Measurements from ENCODE around the gene CACNA1D.

CACNA1D gene

GRCh38 chr3:53813229-53813628 is 318.8 kb downstream of the CACNA1D start:
- no peak for DNase-seq

GRCh38 chr3:53813876-53814275 is 319.5 kb downstream of the CACNA1D start:
- no peak for DNase-seq

- DNase-seq, result no peak
These were observed 320.7 kb downstream of the CACNA1D start for GRCh38 chr3:53815067-53815466.

- DNase-seq, result no peak
These were observed 321.2 kb downstream of the CACNA1D start for GRCh38 chr3:53815651-53816050.

- no peak for DNase-seq
These were observed 322.0 kb downstream of the CACNA1D start for GRCh38 chr3:53816425-53816824.

- no peak for DNase-seq
These were observed 322.8 kb downstream of the CACNA1D start for GRCh38 chr3:53817211-53817610.

- no peak for DNase-seq
These were observed 323.4 kb downstream of the CACNA1D start for GRCh38 chr3:53817809-53818208.

GRCh38 chr3:53818221-53819162 is 324.1 kb downstream of the CACNA1D start:
- no peak for DNase-seq

GRCh38 chr3:53819163-53819868 is 324.9 kb downstream of the CACNA1D start:
- no peak for DNase-seq

GRCh38 chr3:53820084-53820483 is 325.7 kb downstream of the CACNA1D start:
- DNase-seq, result no peak

GRCh38 chr3:53820756-53821580 is 326.6 kb downstream of the CACNA1D start:
- no peak for DNase-seq

GRCh38 chr3:53821631-53822121 is 327.3 kb downstream of the CACNA1D start:
- DNase-seq, result no peak

GRCh38 chr3:53822331-53822741 is 327.9 kb downstream of the CACNA1D start:
- no peak for DNase-seq

- no peak for DNase-seq
These were observed 328.9 kb downstream of the CACNA1D start for GRCh38 chr3:53823026-53823955.

GRCh38 chr3:53823956-53824657 is 329.7 kb downstream of the CACNA1D start:
- no peak for DNase-seq

GRCh38 chr3:53824795-53825194 is 330.4 kb downstream of the CACNA1D start:
- no peak for DNase-seq

- no peak for DNase-seq
These were observed 331.6 kb downstream of the CACNA1D start for GRCh38 chr3:53826048-53826447.

GRCh38 chr3:53828581-53828980 is 334.2 kb downstream of the CACNA1D start:
- DNase-seq, result no peak

GRCh38 chr3:53829605-53830004 is 335.2 kb downstream of the CACNA1D start:
- DNase-seq, result no peak

GRCh38 chr3:53830944-53831343 is 336.5 kb downstream of the CACNA1D start:
- DNase-seq, result no peak

- DNase-seq, result no peak
These were observed 338.7 kb downstream of the CACNA1D start for GRCh38 chr3:53833053-53833645.

Measured in activated T-cell treated with anti-CD3 and anti-CD28 coated beads for 4 hours (primary cell).